Measurements from ENCODE around the gene FXYD4.
A peak's percentile ranks its signal among the peaks of the same experiment; 100 is the strongest.

DNA sequence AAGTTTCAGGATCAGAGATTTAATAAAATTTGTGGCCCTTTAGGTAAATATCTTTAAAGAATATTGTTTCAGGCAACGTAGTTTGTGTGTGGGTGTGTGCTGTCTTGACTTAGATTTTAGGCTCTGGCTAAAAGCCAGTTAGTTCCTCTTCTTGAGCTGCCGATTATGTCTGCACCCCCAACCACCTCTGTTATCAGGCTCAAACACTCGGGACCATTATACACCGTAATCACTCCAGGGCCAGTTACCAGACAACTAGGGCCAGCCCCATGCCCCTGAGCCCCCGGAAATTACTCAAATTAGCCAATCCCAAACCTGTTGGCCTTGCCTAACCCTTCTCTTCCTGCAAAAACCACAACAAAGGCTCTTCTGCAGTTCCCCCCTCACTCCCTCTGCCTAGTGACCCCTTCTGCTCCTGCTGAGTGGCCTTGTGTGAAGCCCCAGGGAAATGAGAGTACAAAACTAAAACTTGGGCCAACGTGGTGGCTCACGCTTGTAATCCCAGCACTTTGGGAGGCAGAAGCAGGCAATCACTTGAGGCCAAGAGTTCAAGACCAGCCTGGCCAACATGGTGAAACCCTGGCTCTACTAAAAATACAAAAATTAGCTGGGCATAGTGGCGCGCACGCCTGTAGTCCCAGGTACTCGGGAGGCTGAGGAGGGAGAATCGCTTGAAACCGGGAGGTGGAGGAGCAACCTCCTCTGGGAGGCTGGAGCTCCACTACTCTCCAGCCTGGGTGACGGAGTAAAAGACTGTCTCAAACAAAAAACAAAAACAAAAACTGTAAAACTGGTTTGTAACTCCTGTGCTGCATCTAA, 46.7 kb downstream of the FXYD4 start:
- TF ChIP-seq, protein P1, sequence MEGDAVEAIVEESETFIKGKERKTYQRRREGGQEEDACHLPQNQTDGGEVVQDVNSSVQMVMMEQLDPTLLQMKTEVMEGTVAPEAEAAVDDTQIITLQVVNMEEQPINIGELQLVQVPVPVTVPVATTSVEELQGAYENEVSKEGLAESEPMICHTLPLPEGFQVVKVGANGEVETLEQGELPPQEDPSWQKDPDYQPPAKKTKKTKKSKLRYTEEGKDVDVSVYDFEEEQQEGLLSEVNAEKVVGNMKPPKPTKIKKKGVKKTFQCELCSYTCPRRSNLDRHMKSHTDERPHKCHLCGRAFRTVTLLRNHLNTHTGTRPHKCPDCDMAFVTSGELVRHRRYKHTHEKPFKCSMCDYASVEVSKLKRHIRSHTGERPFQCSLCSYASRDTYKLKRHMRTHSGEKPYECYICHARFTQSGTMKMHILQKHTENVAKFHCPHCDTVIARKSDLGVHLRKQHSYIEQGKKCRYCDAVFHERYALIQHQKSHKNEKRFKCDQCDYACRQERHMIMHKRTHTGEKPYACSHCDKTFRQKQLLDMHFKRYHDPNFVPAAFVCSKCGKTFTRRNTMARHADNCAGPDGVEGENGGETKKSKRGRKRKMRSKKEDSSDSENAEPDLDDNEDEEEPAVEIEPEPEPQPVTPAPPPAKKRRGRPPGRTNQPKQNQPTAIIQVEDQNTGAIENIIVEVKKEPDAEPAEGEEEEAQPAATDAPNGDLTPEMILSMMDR (IDR thresholded peaks at IDR 0.05; ENCODE audit: insufficient read depth, low read length), result no peak
- peak; percentile 98 for TF ChIP-seq POLR2AphosphoS5 (IDR thresholded peaks at IDR 0.05; ENCODE audit: low read depth)
- TF ChIP-seq GABPA (IDR thresholded peaks at IDR 0.05; ENCODE audit: low read depth), result peak; percentile 67
- TF ChIP-seq, protein P2, sequence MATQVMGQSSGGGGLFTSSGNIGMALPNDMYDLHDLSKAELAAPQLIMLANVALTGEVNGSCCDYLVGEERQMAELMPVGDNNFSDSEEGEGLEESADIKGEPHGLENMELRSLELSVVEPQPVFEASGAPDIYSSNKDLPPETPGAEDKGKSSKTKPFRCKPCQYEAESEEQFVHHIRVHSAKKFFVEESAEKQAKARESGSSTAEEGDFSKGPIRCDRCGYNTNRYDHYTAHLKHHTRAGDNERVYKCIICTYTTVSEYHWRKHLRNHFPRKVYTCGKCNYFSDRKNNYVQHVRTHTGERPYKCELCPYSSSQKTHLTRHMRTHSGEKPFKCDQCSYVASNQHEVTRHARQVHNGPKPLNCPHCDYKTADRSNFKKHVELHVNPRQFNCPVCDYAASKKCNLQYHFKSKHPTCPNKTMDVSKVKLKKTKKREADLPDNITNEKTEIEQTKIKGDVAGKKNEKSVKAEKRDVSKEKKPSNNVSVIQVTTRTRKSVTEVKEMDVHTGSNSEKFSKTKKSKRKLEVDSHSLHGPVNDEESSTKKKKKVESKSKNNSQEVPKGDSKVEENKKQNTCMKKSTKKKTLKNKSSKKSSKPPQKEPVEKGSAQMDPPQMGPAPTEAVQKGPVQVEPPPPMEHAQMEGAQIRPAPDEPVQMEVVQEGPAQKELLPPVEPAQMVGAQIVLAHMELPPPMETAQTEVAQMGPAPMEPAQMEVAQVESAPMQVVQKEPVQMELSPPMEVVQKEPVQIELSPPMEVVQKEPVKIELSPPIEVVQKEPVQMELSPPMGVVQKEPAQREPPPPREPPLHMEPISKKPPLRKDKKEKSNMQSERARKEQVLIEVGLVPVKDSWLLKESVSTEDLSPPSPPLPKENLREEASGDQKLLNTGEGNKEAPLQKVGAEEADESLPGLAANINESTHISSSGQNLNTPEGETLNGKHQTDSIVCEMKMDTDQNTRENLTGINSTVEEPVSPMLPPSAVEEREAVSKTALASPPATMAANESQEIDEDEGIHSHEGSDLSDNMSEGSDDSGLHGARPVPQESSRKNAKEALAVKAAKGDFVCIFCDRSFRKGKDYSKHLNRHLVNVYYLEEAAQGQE (IDR thresholded peaks at IDR 0.05; ENCODE audit: insufficient replicate concordance, low read depth), result no peak
- peak; percentile 88 for TF ChIP-seq SPI1 (IDR thresholded peaks at IDR 0.05; ENCODE audit: borderline replicate concordance, low read depth)
